Heart left ventricle (tissue), 13 donors: Measurements from ENCODE around the gene ADGRB3.

Experiments
- POLR2A ChIP-seq, 2 donors: fragments of 450-650 bp; IDR thresholded peaks; one replicate each; pipeline ENCODE4 v1.6.1; 2017; ENCODE audit warnings: antibody characterized with exemption in 2 of 2, mild to moderate bottlenecking in 2 of 2, moderate library complexity in 2 of 2
- TF ChIP-seq, protein P1 (sequence below), 12 donors: fragments of 200-600 bp; sonication (generic) in 4 of 12; IDR thresholded peaks; one replicate each; pipeline versions ENCODE4 v1.5.0 to v1.8.0; 2018 to 2022; ENCODE audit warnings: antibody characterized with exemption in 12 of 12, mild to moderate bottlenecking in 5 of 12
- donor health status: ischemic (EF 13 %, LVEDD 7.1; RV severe dilation, severe dysfunction).
- donor health status: DM: no; HTN: yes; CAD: no.
- donor health status: DM: no; HTN: no; CAD: no.
- donor health status: ischemic (EF 25% LVEDD 6.9; RV normal size, moderate dysfunction).
- donor health status: ischemic (EF 25% LVEDD 5.7; RV mildly dilated, moderate dysfunction).
- donor health status: ischemic (EF 35%, LVEDD 5.7; RV mildly dilated, moderate dysfunction).
- donor health status: nonischemic (EF 11% LVEDD 7.7; RV severe dilation, severe dysfunction).
- donor health status: DM: yes; HTN: yes; CAD: no.
- donor health status: PGD.
- donor health status: ischemic (EF 29% LVEDD 5.4; RV normal size, mild dysfunction).
- donor health status: nonischemic (EF 23%, LVEDD 6.1; RV moderate dilation, normal function).

DNA sequence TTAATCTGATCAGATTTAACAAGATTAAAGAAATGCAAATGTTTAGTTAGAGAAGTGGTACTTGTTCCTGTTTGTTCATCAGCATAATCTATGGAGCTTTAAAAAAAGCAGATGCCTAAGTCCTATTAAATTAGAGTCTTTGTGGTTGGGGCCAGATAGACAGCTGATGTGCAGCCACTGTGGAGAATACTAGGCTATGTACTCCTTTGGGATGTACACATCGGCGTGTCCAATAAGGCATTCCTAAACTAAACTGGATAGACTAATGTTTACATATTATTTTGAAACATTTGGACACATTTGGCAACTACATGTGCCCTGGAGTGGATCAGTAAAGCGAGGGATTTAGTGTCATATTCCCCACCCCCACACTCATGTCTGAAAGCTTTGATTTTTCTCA is 702.2 kb downstream of the ADGRB3 start:
- TF ChIP-seq, protein P1, sequence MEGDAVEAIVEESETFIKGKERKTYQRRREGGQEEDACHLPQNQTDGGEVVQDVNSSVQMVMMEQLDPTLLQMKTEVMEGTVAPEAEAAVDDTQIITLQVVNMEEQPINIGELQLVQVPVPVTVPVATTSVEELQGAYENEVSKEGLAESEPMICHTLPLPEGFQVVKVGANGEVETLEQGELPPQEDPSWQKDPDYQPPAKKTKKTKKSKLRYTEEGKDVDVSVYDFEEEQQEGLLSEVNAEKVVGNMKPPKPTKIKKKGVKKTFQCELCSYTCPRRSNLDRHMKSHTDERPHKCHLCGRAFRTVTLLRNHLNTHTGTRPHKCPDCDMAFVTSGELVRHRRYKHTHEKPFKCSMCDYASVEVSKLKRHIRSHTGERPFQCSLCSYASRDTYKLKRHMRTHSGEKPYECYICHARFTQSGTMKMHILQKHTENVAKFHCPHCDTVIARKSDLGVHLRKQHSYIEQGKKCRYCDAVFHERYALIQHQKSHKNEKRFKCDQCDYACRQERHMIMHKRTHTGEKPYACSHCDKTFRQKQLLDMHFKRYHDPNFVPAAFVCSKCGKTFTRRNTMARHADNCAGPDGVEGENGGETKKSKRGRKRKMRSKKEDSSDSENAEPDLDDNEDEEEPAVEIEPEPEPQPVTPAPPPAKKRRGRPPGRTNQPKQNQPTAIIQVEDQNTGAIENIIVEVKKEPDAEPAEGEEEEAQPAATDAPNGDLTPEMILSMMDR (IDR thresholded peaks at IDR 0.05), result no peak
- no peak for TF ChIP-seq POLR2A (IDR thresholded peaks at IDR 0.05)
